ENCODE measurements around the gene GRAMD2B.
A peak's percentile ranks its signal among the peaks of the same experiment; 100 is the strongest.

GRAMD2B gene

DNA sequence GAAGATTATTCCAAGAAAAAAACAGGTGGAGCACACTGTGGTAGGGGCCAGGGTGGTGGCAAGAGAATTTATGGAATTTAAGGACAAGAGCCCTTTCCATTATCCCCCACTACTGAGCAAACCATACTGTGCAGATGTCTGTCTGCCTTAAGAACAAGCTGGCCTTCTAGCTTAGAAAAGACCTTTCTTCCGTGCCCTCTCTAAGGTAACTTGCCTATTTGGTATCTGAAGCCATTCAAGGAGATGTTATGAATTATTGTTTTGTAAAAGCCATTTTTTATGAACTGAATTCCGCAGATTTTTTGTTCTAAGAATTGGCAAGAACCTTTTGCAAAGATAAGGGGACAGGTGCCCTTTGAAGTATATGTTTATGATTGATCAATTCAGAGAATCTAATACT is 20.9 kb downstream of the GRAMD2B start:
- no peak for DNase-seq
- in situ Hi-C loops (cut with MboI; ENCODE audit: low pct_unique_long_range_greater_than_20kb, low sequenced_read_pairs): no loop called here

DNA sequence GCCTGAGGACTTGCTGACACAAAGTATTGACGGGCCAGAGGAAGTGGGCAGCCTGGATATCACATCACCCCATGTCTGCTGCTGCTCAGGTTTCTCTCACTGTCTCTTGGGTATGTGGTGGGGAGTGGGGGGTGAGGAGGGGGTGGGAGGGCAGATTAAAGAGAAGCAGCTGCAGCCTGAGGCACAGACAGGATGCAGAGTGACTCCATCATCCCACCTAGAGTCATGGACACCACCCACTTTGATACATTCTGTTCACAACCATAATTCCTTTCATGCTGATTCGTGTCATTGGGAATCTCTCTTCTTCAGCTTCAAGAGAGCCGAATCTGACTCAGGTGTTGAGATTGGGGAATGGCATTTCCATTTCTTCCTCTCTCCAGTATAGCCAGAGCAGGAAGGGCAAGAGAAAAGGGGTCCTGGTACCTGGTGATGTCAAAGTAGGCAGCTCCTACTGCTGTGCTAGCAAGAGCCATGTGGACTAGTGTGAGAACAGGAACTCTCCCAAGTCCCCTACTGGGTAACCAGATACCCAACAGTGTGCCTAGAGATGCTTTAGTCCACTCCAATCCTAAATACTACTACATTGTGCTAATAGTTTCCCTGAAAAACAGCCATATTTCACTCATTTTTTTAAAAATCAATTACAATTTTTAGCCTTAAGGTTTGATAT is 22.4 kb downstream of the GRAMD2B start:
- no peak for DNase-seq
- in situ Hi-C loops (cut with MboI; ENCODE audit: low pct_unique_long_range_greater_than_20kb, low sequenced_read_pairs): no loop called here

DNA sequence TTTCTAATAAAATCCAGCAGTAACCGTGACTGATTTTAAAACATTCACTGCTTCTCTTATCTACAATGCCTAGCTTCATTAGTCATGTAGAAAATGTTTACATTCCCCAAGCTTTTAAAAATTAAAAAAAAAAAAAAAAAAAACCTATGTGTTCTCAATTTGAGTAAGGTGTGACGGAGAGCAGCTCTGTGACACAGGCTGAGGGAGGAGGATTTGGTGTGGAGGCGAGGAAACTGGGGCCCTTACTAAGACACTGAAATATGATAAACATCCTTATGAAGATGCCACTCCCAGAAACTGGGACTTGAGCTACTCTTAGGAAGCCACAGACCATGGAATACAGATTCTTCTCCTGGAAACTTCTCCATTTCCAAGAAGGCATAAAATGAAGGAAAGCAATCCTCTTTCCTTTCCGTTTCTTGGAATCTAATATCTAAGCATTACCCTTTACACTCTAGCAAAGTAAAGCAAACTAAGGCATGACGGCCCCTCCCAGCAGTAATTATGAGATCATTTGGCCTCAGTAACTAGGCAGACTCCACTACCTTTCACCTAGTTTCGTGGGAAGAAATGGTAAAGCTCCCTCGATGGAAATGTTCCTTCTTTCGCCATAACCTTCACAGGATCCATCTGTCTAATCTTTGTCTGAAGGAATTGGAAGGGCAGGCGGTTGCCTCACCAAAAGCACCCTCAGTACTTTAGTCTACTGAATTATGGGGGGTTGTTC is 23.5 kb downstream of the GRAMD2B start:
- in situ Hi-C loops (cut with MboI; ENCODE audit: low pct_unique_long_range_greater_than_20kb, low sequenced_read_pairs): no loop called here
- DNase-seq: no peak

DNA sequence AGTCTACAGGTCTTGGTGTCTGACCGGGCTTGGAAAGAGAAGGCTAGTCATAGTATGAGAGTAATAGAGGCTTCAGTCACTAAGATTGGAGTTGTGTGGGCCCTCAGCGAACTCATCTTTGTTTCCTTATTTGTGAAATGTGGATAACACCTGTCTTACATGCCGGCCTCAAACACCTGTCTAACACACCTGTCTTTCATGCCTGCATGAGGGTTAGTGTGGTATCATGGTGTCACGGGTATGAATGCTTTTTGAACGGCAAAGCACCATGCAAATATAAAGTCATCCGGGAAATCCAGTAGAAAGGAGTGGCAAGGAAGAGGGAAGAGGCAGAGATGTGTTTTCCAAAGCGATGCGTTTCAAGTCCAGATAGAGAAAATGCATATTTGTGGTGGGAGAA is 25.5 kb downstream of the GRAMD2B start:
- in situ Hi-C loops (cut with MboI; ENCODE audit: low pct_unique_long_range_greater_than_20kb, low sequenced_read_pairs): no loop called here
- DNase-seq: no peak

DNA sequence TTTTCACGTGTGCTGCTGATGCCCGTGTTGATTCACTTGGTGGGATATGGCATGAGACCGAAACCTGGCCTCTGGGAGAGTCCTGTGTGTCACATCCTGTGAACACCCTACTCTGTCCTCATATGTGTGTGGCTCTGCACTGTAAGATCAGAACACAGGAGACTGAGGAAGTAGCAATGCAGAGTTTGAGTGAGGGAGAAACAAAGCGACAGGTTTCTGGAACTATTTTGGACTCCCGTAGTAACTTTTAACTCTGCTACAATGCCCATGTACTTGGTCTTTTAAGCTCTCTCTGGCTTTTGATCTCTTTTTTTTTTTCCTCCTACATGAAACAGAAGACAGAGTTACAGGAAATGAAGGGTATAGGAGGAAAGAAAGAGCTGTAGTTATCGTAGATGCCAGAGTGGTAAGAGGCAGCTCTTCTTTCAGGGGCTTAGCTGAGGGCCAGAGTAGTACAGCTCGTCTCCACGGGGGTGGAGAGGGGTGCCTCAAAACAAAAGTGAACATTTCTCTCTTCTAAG is 26.6 kb downstream of the GRAMD2B start:
- peak; percentile 21 for DNase-seq
- in situ Hi-C loops (cut with MboI; ENCODE audit: low pct_unique_long_range_greater_than_20kb, low sequenced_read_pairs): no loop called here

DNA sequence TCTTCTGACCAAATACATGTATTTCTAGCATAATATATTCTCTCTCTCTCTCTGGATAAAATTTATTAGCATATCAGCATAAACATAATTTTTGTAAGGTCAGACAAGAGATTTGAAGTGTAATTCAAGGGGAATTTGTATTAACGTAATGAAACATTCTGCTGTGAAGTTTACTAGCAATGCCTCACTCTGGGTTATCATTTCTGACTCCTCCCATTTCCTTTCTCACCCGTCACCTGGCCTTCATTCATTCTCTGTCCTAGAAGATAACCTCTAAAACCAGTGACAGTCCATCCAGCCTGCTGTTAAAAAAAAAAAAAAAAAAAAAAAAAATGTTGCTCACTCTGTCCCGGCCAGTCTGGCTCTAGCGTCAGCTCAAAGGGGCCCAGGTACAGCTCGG is 27.1 kb downstream of the GRAMD2B start:
- no peak for DNase-seq
- in situ Hi-C loops (cut with MboI; ENCODE audit: low pct_unique_long_range_greater_than_20kb, low sequenced_read_pairs): no loop called here

DNA sequence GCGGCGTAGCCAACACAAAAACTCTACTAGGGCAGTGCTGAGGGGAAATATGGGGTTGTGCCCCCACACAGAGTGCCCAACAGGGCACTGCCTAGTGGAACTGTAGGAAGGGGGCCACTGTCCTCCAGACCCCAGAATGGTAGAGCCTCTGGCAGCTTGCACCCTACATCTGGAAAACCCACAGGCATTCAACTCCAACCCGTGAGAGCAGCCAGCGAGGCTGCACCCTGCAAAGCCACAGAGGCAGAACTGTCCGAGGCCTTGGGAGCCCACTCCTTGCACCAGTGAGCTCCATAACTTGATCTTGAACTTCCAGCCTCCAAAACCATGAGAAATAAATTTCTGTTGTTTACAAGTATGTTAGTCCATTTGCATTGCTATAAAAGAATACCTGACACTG is 27.7 kb downstream of the GRAMD2B start:
- no peak for DNase-seq
- in situ Hi-C loops (cut with MboI; ENCODE audit: low pct_unique_long_range_greater_than_20kb, low sequenced_read_pairs): no loop called here

DNA sequence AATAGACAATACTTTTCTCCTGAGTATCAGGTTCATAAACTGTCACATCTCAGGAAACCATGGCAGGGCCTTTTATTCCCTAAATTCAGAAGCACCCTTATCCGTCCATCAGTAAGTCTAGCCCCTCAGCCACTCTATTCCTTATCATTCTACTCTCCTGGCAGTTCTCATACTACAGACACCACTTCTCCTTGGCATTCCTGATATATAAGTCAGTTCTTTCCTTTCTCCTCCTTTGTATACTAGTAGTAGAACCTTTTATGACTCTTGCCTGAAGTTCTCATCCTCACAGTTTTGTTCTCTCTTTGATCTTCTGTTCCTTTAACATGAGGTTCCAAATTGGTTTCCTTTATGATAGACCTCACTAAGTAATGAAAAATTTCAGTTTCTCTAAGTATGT is 29.3 kb downstream of the GRAMD2B start:
- DNase-seq: no peak
- in situ Hi-C loops (cut with MboI; ENCODE audit: low pct_unique_long_range_greater_than_20kb, low sequenced_read_pairs): no loop called here

DNA sequence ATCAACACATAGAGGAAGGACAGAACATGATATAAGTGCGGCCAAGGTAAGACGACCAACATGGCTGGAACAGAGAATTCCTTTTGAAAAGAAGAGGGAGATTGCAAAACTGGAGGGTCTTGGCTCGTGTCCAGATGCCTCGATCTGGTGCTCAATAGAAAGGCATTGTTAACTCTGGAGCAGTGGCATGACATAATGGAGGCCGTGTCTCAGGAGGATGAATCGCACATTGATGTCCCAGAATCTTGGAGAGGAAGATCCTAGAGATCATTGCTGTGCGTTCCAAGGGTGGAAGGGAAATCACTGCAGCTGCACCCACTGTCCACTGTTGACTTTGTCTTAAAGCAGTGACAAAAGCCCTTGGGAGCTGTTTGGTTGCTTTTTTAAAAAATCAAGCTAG is 30.9 kb downstream of the GRAMD2B start:
- in situ Hi-C loops (cut with MboI; ENCODE audit: low pct_unique_long_range_greater_than_20kb, low sequenced_read_pairs): no loop called here
- DNase-seq: no peak

DNA sequence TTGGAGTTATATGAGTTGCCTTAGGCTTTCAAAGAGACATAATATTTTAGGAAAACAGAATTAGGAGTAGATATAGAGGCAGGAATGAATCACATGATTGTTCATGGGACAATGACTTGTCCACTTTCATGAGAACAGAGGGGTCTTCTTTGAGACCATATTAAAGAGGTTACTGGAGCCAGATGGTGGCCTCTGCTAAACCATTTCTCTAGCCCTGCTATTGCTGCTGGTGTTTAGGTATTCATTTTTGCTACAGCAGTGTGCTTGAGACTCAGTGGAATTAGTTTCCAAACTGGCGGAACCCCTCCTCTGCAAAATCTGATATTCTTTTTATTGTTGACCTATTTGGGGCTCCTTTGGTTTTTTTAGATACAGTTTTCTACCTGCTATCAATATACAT is 31.3 kb downstream of the GRAMD2B start:
- in situ Hi-C loops (cut with MboI; ENCODE audit: low pct_unique_long_range_greater_than_20kb, low sequenced_read_pairs): no loop called here
- no peak for DNase-seq

DNA sequence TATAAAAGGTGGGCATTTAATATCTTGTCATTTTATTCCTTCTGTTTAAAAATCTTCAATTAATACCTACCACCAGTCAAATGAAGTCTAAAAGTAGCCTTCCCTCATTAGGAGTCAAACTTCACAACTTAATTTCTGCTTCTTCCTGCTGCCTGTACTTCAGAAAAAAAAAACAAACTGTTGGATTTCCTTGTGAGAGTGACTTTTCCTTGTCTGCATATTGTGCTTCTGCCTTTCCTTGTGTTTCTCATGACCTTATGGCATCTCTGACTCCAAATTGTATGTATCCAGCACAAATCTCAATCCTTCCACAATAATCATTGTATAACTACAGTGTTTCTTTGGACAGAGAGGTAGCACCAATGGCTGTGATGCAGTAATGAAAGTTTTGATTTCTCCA is 32.1 kb downstream of the GRAMD2B start:
- in situ Hi-C loops (cut with MboI; ENCODE audit: low pct_unique_long_range_greater_than_20kb, low sequenced_read_pairs): no loop called here
- no peak for DNase-seq

DNA sequence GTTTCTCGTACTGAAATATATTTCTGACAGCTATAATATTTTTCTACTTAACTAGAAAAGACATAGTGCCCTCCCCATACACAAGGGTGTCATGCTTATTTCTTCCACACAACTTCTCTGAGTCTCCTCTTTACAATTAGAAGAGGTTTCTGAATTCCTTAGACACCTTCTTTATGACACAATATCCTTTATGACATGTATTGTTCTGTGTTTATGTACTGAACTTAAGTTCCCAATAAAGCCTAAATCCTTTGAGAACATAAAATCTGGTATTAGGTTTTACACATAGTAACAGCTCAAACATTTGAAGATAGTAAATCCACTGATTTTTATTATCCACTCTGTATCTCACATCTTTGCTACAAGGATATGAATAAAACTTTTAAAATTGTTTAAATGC is 32.5 kb downstream of the GRAMD2B start:
- in situ Hi-C loops (cut with MboI; ENCODE audit: low pct_unique_long_range_greater_than_20kb, low sequenced_read_pairs): no loop called here
- DNase-seq: no peak

DNA sequence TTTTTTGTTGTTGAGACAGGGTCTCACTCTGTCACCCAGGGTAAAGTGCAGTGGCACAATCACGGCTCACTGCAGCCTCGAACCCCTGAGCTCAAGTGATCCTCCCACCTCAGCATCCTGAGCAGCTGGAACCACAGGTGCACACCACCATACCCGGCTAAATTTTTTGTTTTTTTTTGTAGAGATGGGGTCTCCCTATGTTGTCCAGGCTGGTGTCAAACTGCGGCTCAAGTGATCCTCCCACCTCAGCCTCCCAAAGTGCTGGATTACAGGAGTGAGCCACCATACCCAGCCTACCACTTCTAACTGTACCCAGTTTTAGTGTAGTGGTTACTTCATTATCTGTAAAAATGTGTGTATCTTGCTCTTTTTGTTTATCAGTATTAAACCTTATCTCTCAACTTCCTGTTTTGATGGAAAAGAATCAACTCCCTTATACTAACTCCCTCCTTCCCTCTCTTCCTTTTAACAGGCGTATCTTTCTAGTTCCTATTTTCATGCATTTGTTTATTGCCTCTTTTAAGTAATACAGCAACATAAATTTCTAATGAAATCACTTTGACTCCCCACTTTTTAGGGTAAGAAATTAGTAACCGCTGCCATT is 33.1 kb downstream of the GRAMD2B start:
- DNase-seq: no peak
- in situ Hi-C loops (cut with MboI; ENCODE audit: low pct_unique_long_range_greater_than_20kb, low sequenced_read_pairs): no loop called here

DNA sequence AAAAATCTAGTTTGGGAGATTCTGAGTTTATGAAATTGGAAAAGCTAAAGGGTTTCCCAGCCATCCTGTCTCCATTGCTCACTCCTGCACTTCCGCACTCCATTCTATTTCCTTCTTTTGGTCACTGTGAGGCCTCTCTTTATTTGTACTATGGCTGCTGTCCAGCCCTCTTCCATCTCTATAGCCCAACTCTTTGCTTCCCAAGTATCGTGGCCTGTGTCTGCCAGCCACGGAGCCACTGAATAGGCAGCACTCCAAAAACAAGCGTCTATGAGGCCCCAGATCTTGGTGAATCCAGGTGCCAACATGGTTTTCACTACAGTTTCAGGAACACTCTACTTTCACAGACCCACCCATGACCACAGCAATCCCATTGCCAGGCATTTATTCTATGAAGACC is 37.2 kb downstream of the GRAMD2B start:
- DNase-seq: no peak
- in situ Hi-C loops (cut with MboI; ENCODE audit: low pct_unique_long_range_greater_than_20kb, low sequenced_read_pairs): no loop called here

DNA sequence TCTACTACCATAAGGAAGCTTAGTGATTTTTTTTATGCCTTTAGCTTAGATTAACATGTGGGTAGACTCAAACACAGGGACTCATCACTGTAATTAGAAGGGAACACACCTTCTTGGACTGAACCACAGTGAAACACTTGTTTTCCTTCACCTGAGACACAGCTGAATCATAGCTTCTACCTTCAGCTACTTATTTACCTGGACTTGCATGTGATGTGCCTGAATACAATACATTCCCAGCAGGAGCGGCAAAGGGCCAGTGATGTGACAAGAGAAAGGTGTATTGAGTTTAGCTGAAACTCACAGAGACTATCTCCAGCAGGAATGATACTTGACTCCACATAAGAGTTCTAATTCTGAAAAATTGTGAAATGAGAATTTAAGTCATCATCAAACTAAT is 37.8 kb downstream of the GRAMD2B start:
- no peak for DNase-seq
- in situ Hi-C loops (cut with MboI; ENCODE audit: low pct_unique_long_range_greater_than_20kb, low sequenced_read_pairs): no loop called here

DNA sequence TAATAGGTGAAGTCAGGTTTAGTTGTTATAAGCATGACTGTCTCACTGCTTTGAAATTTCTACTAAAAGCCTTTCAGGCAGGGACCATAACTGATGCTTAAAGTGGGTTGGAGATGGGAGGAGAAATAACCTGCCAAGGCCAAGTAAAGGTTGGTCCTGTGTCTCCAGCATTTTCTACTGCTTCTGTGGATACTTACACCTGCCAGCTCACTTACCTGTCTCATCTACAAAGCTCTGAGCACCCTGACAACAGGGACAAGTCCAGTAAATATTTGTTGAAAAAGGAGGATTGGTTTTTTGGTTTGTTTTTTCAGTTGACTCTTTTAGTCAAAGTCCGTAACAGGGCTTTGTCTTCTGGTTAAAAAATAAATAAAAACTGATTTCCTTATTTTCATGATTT is 38.6 kb downstream of the GRAMD2B start:
- in situ Hi-C loops (cut with MboI; ENCODE audit: low pct_unique_long_range_greater_than_20kb, low sequenced_read_pairs): no loop called here
- DNase-seq: no peak

DNA sequence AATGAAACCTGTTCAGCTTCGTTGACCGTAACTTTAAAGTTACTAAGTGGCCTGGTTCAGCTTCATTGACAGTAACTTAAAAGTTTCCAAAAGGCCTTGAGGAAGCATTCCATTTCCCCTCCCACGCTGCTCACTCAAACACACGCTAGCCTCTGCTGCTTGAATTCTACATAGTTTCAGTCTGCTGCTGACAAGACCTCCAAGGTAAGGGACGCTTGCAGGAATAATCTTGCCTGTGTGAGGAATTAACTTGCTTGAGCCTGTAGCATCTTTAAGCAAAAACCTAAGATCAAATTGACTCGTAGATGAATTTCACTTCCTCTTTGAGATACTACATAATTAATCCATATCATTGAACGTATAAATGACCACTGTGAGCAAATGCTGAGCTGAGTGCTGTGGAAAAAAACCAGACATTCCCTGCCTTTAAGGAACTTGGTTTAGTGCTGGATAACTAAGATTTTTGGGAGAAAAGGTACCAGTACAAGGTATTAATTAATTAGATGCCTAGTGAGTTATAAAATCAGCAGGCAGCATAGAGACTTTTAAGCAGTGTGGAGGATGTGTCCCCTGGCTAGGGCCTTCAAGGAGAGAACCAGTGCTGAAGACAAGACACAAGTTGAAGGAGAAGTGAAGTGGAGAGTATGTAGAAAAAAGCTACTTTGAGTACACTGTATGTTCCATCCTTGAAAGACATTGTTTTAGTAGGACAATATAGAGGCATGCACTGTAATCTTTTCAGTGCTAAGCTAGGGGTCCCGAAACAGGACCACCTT is 39.2 kb downstream of the GRAMD2B start:
- no peak for DNase-seq
- in situ Hi-C loops (cut with MboI; ENCODE audit: low pct_unique_long_range_greater_than_20kb, low sequenced_read_pairs): no loop called here

DNA sequence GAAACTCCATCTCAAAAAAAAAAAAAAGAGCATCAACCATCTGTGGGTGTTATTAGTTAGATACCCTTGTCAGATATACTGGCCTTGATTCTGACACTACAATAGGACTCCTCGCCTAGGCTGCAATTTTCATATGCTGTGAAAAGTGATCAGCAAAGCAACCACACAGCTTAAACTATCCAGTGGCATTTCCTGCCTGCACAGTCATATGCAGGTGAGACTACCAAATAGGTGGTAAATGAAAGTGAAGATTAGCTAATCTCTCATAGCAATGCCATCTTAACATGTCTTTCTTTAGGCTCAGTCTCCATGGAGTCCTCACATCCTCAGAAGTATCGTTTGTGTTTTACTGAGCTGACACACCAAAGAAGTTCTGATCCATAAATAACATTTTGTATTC is 40.8 kb downstream of the GRAMD2B start:
- no peak for DNase-seq
- in situ Hi-C loops (cut with MboI; ENCODE audit: low pct_unique_long_range_greater_than_20kb, low sequenced_read_pairs): no loop called here

DNA sequence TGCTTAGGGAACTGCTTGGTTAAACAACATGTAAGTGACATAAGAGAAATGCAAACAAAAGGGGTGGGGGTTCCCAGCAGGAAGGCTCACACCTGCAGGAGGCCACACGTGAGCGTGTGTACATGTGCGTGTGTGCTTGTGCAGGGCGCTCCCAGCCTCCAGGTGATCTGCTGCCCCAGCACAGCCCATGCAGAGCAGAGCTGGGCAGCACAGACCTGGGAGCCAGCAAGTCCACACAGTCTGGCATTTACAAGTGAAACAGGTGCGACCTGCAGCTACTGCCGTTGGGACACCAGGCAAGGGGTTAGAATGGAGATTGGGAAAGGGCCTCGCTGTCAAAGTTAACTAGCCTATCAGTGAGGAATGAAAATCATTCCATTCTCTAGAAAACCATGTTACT is 41.8 kb downstream of the GRAMD2B start:
- DNase-seq: no peak
- in situ Hi-C loops (cut with MboI; ENCODE audit: low pct_unique_long_range_greater_than_20kb, low sequenced_read_pairs): no loop called here

DNA sequence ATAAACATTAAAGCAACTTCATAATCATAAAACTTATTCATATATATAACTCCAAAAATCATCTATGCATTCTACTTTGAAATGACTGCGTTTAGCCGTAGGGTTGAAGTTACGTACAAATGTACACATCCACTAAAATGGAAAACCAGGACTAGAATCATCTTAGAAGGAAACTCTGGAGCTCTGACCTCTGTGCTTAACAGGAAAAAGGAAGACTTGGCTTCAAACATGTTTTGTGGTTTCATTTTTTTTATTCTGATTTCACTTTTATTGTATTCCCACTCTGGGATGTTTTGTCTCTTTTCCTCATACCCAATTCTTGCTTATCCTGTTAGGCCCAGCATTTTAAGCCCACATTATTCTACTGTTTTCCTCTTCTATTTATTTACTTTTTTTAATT is 44.9 kb downstream of the GRAMD2B start:
- in situ Hi-C loops (cut with MboI; ENCODE audit: low pct_unique_long_range_greater_than_20kb, low sequenced_read_pairs): no loop called here
- no peak for DNase-seq
